Stomach (tissue), 9 donors: ENCODE measurements around the gene USP40. TPM values are rescaled to one million over a fixed set of nuclear protein-coding genes. Genes with fewer than 3 reads are reported as not detected.

ENCODE experiments used
- DNase-seq, 2 donors: peaks; one replicate each; pipeline versions ENCODE4 v3.0.0 to v3.0.0-alpha.2; 2013 to 2019
- H3K27ac ChIP-seq, 5 donors: fragments of 200-600 bp in 4 of 5; sonication (generic) in 4 of 5; one replicate each; pipeline ENCODE4 v1.5.1; 2013 to 2019; ENCODE audit warnings: mild to moderate bottlenecking in 1 of 5, moderate library complexity in 1 of 5
- H3K27me3 ChIP-seq, 3 donors: fragments of 200-600 bp; sonication (generic); one replicate each; pipeline ENCODE4 v1.5.1; 2017 to 2019; ENCODE audit warnings: mixed run types in 1 of 3
- H3K36me3 ChIP-seq, 4 donors: fragments of 200-600 bp; sonication (generic); 1 replicate in 3 of 4; 2 replicates in 1 of 4; pipeline ENCODE4 v1.5.1; 2016 to 2019
- H3K4me1 ChIP-seq, 4 donors: fragments of 200-600 bp; sonication (generic); one replicate each; pipeline ENCODE4 v1.5.1; 2016 to 2019
- H3K4me3 ChIP-seq, 4 donors: fragments of 200-600 bp; sonication (generic) in 3 of 4; one replicate each; pipeline ENCODE4 v1.5.1; 2016 to 2019; ENCODE audit warnings: mild to moderate bottlenecking in 1 of 4
- H3K9me3 ChIP-seq, 4 donors: fragments of 200-600 bp; sonication (generic); one replicate each; pipeline ENCODE4 v1.5.1; 2016 to 2019
- EP300 ChIP-seq: sonication (generic); formaldehyde crosslinking; IDR thresholded peaks from one replicate; pipeline ENCODE4 v1.6.1; 2017; ENCODE audit warnings: antibody characterized with exemption
- POLR2A ChIP-seq, 4 donors: fragments of 450-650 bp; IDR thresholded peaks; one replicate each; pipeline ENCODE4 v1.6.1; 2016; ENCODE audit warnings: antibody characterized with exemption in 4 of 4, control low read depth in 2 of 4, mild to moderate bottlenecking in 1 of 4, moderate library complexity in 1 of 4
- POLR2AphosphoS5 ChIP-seq, 3 donors: sonication (generic); formaldehyde crosslinking; IDR thresholded peaks; one replicate each; pipeline ENCODE4 v1.6.1; 2016; ENCODE audit warnings: antibody characterized with exemption in 3 of 3
- WGBS, 5 donors: extraction: QIAGEN DNeasy Blood & Tissue Kit in 3 of 5; methylation state at CpG; one replicate each; pipeline versions ENCODE4 v1.1.5 to v1.1.7; 2013 to 2018; 5-methylcytosine and 5-hydroxymethylcytosine counted together
- intact Hi-C: fragments of 100-400 bp; cut with DNase I; formaldehyde crosslinking; loops from one replicate; pipeline ENCODE4 v1.15.1; 2023; ENCODE audit warnings: low total_unique reads
- polyA plus RNA-seq, 3 donors: library from polyadenylated mRNA; stranded (reverse); fragments of 200-250 nt; gene quantifications; one replicate each; pipeline ENCODE4 v1.2.3, GENCODE V29; 2013
- total RNA-seq, 5 donors: library from RNA; depleted of rRNA; stranded (reverse); fragments of >200 nt; gene quantifications; one replicate each; pipeline versions ENCODE4 v1.1.0 to v1.2.3, GENCODE V29; 2014 to 2016
- TF ChIP-seq, protein P1 (sequence below), 7 experiments: fragments of 450-650 bp in 4 of 7; fragments of 200-600 bp in 3 of 7; sonication (generic) in 3 of 7; IDR thresholded peaks; one replicate each; pipeline ENCODE4 v1.5.1; 2016 to 2019; ENCODE audit warnings: antibody characterized with exemption in 7 of 7, control low read depth in 2 of 7, mild to moderate bottlenecking in 1 of 7
- donor health status: healthy with polysubstance abuse.
- donor health status: Bipolar disorder and iron deficiency.
- donor health status: healthy.

The USP40 gene
- total and polyA plus RNA-seq, 8 donors: 14.5 to 186 (median 31.3) TPM

DNA sequence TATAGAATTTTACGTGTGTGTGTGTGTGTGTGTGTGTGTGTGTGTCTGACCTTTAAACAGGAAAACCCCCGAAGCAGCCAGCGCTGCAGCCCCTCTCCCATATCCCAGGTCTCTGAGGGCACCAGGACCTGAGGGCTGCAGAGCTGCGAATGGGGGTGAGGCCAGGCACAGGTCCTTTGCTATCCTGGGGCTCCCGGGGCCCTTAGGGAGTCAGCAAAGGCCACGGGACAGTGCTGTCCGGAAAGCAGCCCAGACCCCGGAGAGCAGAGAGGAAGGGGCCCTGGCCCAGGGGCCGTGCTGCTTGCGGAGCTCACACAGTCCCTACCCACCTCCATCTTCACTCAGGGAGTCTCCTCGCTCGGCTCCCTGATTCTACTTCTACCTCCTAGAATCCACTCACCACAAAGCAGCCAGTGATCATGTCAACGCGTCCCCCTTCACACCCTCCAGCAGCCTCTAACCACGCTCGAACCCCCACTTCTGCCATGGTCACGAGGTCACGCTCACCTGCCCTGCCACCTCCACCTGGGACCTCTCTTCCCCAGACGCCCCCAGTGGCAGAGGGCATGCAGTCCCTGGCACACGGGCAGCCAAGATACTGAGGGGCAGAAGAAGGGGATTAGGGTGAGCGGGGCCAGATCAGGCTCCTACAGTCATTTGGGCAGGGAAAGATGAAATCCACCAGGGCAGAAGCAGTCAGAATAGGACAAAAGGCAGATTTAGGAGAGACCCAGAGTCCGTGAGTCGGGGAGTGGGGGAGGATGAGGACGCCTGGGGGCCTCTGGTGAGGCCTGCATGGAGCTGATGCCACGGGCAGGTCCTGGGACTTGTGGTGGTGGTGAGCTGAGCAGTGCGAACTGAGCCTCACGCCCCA, 86.7 kb downstream of the USP40 start:
- DNase-seq: no peak
- peaks cover 37 to 93% (median 80%) of the 10 kb centered on the region in 4 donors for H3K36me3 ChIP-seq
- 73 to 88% (median 76%) methylated on average over 23 to 27 of the region's 27 CpGs for WGBS, 5 donors
- H3K27me3 ChIP-seq: no peaks in the 10 kb centered on the region
- peaks cover 12 to 30% (median 23%) of the 10 kb centered on the region in 4 donors for H3K4me1 ChIP-seq
- H3K9me3 ChIP-seq: no peaks in the 10 kb centered on the region
- intact Hi-C loops: no loop called here
- no peak overlapping the region for H3K4me3 ChIP-seq
- H3K27ac ChIP-seq: peak overlapping the region; percentile 38 to 79 (median 72)
- no peak for TF ChIP-seq POLR2AphosphoS5 (IDR thresholded peaks at IDR 0.05)
- TF ChIP-seq, protein P1, sequence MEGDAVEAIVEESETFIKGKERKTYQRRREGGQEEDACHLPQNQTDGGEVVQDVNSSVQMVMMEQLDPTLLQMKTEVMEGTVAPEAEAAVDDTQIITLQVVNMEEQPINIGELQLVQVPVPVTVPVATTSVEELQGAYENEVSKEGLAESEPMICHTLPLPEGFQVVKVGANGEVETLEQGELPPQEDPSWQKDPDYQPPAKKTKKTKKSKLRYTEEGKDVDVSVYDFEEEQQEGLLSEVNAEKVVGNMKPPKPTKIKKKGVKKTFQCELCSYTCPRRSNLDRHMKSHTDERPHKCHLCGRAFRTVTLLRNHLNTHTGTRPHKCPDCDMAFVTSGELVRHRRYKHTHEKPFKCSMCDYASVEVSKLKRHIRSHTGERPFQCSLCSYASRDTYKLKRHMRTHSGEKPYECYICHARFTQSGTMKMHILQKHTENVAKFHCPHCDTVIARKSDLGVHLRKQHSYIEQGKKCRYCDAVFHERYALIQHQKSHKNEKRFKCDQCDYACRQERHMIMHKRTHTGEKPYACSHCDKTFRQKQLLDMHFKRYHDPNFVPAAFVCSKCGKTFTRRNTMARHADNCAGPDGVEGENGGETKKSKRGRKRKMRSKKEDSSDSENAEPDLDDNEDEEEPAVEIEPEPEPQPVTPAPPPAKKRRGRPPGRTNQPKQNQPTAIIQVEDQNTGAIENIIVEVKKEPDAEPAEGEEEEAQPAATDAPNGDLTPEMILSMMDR (IDR thresholded peaks at IDR 0.05): no peak
- no peak for TF ChIP-seq EP300
- no peak for TF ChIP-seq POLR2A (IDR thresholded peaks at IDR 0.05)

GRCh38 chr2:233477548-233478433, 88.8 kb downstream of the USP40 start:
- H3K4me3 ChIP-seq: no peak overlapping the region
- peaks cover 12 to 36% (median 29%) of the 10 kb centered on the region in 4 donors for H3K4me1 ChIP-seq
- intact Hi-C loops: no loop called here
- no peaks in the 10 kb centered on the region for H3K27me3 ChIP-seq
- peaks cover 22 to 77% (median 65%) of the 10 kb centered on the region in 4 donors for H3K36me3 ChIP-seq
- TF ChIP-seq POLR2AphosphoS5 (IDR thresholded peaks at IDR 0.05): no peak
- TF ChIP-seq POLR2A (IDR thresholded peaks at IDR 0.05): no peak
- TF ChIP-seq, protein P1 (IDR thresholded peaks at IDR 0.05): no peak
- no peak for TF ChIP-seq EP300
- WGBS, 5 donors: 91 to 96% (median 92%) methylated on average over 21 to 29 of the region's 29 CpGs
- no peak overlapping the region for H3K27ac ChIP-seq
- no peaks in the 10 kb centered on the region for H3K9me3 ChIP-seq
- DNase-seq: no peak

DNA sequence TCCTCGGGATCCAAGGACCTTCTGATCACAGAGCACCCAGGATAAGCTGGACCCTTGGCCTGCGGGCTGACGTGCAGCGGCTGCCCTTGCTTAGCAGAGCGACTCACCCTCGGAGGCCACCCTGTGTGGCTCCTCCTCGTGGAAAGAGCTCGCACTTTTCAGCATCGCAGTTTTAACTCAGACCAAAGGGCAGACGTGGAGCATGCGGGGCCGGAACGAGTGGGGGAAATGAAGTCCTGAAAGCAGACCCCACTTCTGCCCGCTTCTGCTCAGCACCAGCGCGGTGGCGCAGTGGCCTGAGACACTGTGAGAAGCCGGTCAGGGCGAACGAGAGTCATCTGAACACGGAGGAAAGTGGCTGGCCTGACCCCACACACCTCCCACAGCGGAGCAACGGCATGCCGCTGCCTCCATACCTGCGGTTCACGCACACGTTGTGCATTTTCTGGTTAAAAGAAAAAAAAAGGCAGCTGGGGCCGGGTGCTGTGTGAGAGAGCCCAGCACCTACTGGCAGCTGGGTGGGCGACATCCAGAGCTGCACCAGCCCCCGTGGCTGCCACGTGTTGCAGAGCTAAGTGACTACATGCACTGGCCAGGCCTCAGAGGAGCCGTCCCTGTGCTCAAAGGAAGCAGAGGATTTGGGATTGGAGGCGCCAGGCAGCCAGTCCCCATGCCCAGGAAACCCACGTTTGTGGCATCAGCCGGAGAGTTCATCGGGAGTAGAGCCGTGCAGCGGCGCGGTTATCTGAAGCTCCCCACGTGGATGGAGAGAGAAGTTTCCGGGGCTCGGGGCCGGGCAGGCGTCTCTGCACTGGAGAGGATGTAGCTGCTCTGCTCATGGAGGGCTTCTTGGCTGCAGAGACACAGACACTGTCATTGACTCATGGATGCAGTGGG, 89.7 kb downstream of the USP40 start:
- intact Hi-C loops: no loop called here
- DNase-seq: no peak
- Histone ChIP-seq H3K4me1 (peaks cover 12 to 34% (median 28%) of the 10 kb centered on the region in 4 donors), H3K27ac (peak overlapping the region in 1 of 5 donors; percentile 11), H3K27me3 (no peaks in the 10 kb centered on the region), H3K36me3 (peaks cover 21 to 77% (median 69%) of the 10 kb centered on the region in 4 donors), H3K4me3 (no peak overlapping the region), H3K9me3 (no peaks in the 10 kb centered on the region)
- TF ChIP-seq POLR2A (IDR thresholded peaks at IDR 0.05) (no peak), POLR2AphosphoS5 (IDR thresholded peaks at IDR 0.05) (no peak)
- WGBS, 5 donors: 86 to 94% (median 88%) methylated on average over 39 to 45 of the region's 45 CpGs

DNA sequence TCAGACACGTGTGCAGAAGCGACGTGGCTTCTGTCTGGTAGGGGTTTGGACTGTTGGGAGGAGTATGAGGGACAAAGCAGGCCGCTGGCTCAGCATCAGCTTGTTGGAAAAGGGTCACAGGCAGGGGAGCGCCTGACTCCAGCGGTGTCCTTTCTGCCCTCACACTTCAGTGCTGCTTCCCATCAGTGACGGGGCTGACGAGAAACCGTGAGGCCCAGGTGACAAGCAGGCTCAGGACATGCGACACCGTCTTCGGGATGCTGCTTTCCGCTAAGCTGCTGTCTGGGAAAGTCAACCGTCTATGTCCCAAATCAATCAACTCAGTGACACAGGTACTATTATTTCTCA, 90.5 kb downstream of the USP40 start:
- H3K27me3 ChIP-seq: no peaks in the 10 kb centered on the region
- peak in 1 of 2 donors; percentile 25 for DNase-seq
- intact Hi-C loops: no loop called here
- WGBS, 5 donors: 84 to 91% (median 85%) methylated on average over 14 of the region's 14 CpGs
- no peaks in the 10 kb centered on the region for H3K9me3 ChIP-seq
- peaks cover 5 to 27% (median 22%) of the 10 kb centered on the region in 4 donors for H3K4me1 ChIP-seq
- TF ChIP-seq EP300 (no peak), POLR2AphosphoS5 (IDR thresholded peaks at IDR 0.05) (no peak), POLR2A (IDR thresholded peaks at IDR 0.05) (no peak)
- TF ChIP-seq, protein P1 (IDR thresholded peaks at IDR 0.05): no peak
- H3K27ac ChIP-seq: peak overlapping the region in 1 of 5 donors; percentile 11
- no peak overlapping the region for H3K4me3 ChIP-seq
- peaks cover 26 to 83% (median 76%) of the 10 kb centered on the region in 4 donors for H3K36me3 ChIP-seq
